B cell (primary cell): ENCODE measurements around the gene EXOC7.

Experiments
- CTCF ChIP-seq: fragments of 200-600 bp; IDR thresholded peaks from one replicate; pipeline ENCODE4 v1.8.0; 2022; ENCODE audit warnings: antibody characterized with exemption, mild to moderate bottlenecking
- EZH2 ChIP-seq: IDR thresholded peaks from 2 replicates; pipeline ENCODE4 v1.6.1; 2012; ENCODE audit warnings: borderline replicate concordance, low read depth, mild to moderate bottlenecking, moderate library complexity, low read length; ENCODE audit not compliant: insufficient read depth, poor library complexity, severe bottlenecking

- no peak for TF ChIP-seq EZH2
- no peak for TF ChIP-seq CTCF
These were observed 18.4 kb downstream of the EXOC7 start for GRCh38 chr17:76085066-76085730.
